HL-60 (cell line): Measurements from ENCODE around the gene GABRR2.
A peak's percentile ranks its signal among the peaks of the same experiment; 100 is the strongest.

Experiments used
- DNase-seq, 2 experiments: peaks; one replicate each; pipeline ENCODE4 v3.0.0-alpha.2; 2010 to 2020; ENCODE audit warnings: low read depth in 1 of 2, low spot score in 1 of 2
- H3K27ac ChIP-seq: fragments of 250-450 bp; sonication (Bioruptor Pico); replicated peaks from 2 replicates; pipeline ENCODE4 v1.5.1; 2020; ENCODE audit warnings: mild to moderate bottlenecking, moderate library complexity
- H3K27me3 ChIP-seq: fragments of 250-450 bp; sonication (Bioruptor Pico); 2 replicates; pipeline ENCODE4 v1.5.1; 2021; ENCODE audit warnings: mild to moderate bottlenecking, moderate library complexity; ENCODE audit not compliant: insufficient read depth, poor library complexity, severe bottlenecking
- H3K4me3 ChIP-seq: replicated peaks from 2 replicates; pipeline ENCODE4 v1.5.1; 2011; ENCODE audit warnings: mild to moderate bottlenecking, control low read depth, low read length; ENCODE audit not compliant: insufficient read depth
- CTCF ChIP-seq: IDR thresholded peaks from one replicate; pipeline ENCODE4 v1.5.1; 2011; ENCODE audit warnings: low read length, control low read depth, inconsistent platforms; ENCODE audit not compliant: insufficient read depth
- GABPA ChIP-seq: IDR thresholded peaks from 2 replicates; pipeline ENCODE4 v1.6.1; 2012; ENCODE audit warnings: low read depth
- POLR2AphosphoS5 ChIP-seq: IDR thresholded peaks from 2 replicates; pipeline ENCODE4 v1.6.1; 2012; ENCODE audit warnings: low read depth
- SPI1 ChIP-seq: IDR thresholded peaks from 2 replicates; pipeline ENCODE4 v1.6.1; 2012; ENCODE audit warnings: low read depth, mild to moderate bottlenecking, borderline replicate concordance
- TF ChIP-seq, protein P1 (sequence below): IDR thresholded peaks from 2 replicates; pipeline ENCODE4 v1.6.1; 2012; ENCODE audit warnings: low read depth; ENCODE audit not compliant: insufficient replicate concordance

Gene GABRR2

DNA sequence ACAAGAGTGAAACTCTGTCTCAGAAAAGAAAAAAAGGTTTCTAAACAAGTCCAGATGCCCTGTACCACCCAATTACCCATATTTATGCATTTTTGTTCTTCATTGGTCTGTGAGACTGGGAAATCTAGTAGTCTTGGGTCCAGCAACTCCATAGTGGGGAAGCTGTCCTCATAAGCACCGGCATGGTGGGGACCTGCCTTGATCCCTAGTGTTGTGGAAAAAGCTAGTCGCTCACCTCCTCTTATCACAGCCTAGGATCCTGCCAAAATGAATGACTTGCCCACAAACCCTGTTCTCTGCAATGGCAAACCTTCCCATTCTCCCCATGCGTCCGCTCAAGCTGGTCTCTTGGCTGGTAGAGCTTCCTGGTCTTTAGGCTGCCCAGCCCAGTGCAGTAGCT lies 59.7 kb downstream of the GABRR2 start:
- Histone ChIP-seq H3K27ac (no peak overlapping the region), H3K27me3 (no peaks in the 10 kb centered on the region), H3K4me3 (no peak overlapping the region)
- TF ChIP-seq CTCF = no peak
- no peak for TF ChIP-seq POLR2AphosphoS5
- no peak for TF ChIP-seq GABPA
- TF ChIP-seq SPI1 = no peak
- TF ChIP-seq, protein P1, sequence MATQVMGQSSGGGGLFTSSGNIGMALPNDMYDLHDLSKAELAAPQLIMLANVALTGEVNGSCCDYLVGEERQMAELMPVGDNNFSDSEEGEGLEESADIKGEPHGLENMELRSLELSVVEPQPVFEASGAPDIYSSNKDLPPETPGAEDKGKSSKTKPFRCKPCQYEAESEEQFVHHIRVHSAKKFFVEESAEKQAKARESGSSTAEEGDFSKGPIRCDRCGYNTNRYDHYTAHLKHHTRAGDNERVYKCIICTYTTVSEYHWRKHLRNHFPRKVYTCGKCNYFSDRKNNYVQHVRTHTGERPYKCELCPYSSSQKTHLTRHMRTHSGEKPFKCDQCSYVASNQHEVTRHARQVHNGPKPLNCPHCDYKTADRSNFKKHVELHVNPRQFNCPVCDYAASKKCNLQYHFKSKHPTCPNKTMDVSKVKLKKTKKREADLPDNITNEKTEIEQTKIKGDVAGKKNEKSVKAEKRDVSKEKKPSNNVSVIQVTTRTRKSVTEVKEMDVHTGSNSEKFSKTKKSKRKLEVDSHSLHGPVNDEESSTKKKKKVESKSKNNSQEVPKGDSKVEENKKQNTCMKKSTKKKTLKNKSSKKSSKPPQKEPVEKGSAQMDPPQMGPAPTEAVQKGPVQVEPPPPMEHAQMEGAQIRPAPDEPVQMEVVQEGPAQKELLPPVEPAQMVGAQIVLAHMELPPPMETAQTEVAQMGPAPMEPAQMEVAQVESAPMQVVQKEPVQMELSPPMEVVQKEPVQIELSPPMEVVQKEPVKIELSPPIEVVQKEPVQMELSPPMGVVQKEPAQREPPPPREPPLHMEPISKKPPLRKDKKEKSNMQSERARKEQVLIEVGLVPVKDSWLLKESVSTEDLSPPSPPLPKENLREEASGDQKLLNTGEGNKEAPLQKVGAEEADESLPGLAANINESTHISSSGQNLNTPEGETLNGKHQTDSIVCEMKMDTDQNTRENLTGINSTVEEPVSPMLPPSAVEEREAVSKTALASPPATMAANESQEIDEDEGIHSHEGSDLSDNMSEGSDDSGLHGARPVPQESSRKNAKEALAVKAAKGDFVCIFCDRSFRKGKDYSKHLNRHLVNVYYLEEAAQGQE = no peak
- DNase-seq = no peak

DNA sequence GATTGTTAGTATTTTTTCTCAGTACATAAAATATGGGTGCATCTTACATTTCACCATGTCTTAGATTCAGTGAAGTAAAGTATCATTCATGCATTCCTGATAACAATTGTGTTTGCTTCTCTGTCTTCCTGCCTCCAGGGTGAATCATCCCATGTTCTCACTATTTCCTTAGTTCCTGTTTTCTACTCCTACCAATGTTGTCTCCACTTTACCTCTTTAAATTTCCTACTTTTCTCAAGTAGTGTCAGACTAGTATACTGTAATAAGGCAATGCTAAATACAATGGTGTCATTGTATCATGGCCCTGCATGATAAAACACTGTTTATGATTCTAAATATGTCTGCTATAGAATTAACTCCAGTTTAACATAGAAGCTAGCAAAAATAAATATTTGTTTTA lies 60.5 kb downstream of the GABRR2 start:
- Histone ChIP-seq H3K4me3 (no peak overlapping the region), H3K27ac (no peak overlapping the region), H3K27me3 (no peaks in the 10 kb centered on the region)
- DNase-seq = no peak
- TF ChIP-seq, protein P1 = no peak
- TF ChIP-seq SPI1 (no peak), GABPA (no peak), CTCF (no peak), POLR2AphosphoS5 (no peak)

- no peak overlapping the region for H3K4me3 ChIP-seq
- no peak overlapping the region for H3K27ac ChIP-seq
- DNase-seq = peak in 1 of 2 experiments; percentile 35
- TF ChIP-seq GABPA = no peak
- TF ChIP-seq, protein P1 = no peak
- TF ChIP-seq SPI1 = no peak
- TF ChIP-seq POLR2AphosphoS5 = no peak
- TF ChIP-seq CTCF = no peak
- no peaks in the 10 kb centered on the region for H3K27me3 ChIP-seq
These were observed 62.2 kb downstream of the GABRR2 start for GRCh38 chr6:89252907-89253306.
